Measurements from ENCODE around the gene AGL.

AGL gene

DNA sequence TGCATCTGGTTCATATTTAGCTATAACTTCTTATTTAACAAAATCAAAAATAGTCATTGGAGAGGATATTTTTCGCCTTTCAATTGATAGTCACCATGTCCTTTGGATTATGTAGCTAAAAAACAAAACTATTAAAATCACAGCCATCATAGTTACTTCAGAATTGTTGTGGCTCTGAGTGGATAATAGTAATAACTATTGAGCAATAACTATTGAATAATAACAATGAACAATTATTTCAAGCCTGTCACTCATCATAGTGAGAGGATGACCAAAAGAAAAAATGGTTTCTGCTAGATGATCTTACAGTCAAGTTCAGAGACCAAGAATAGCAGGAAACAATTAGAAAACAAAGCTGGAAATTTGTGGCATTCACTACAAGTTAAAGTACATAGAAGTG is 38.4 kb upstream of the AGL start:
- H3K27me3 Mint-ChIP-seq (ENCODE audit: low read depth, poor library complexity), result no peaks in the 10 kb centered on the region
- no peak for DNase-seq
- peaks cover 4% of the 10 kb centered on the region for H3K4me1 Mint-ChIP-seq
- no peaks in the 10 kb centered on the region for H3K9me3 Mint-ChIP-seq
- no peaks in the 10 kb centered on the region for H3K36me3 Mint-ChIP-seq (ENCODE audit: low read depth)
- TF ChIP-seq, protein P1, sequence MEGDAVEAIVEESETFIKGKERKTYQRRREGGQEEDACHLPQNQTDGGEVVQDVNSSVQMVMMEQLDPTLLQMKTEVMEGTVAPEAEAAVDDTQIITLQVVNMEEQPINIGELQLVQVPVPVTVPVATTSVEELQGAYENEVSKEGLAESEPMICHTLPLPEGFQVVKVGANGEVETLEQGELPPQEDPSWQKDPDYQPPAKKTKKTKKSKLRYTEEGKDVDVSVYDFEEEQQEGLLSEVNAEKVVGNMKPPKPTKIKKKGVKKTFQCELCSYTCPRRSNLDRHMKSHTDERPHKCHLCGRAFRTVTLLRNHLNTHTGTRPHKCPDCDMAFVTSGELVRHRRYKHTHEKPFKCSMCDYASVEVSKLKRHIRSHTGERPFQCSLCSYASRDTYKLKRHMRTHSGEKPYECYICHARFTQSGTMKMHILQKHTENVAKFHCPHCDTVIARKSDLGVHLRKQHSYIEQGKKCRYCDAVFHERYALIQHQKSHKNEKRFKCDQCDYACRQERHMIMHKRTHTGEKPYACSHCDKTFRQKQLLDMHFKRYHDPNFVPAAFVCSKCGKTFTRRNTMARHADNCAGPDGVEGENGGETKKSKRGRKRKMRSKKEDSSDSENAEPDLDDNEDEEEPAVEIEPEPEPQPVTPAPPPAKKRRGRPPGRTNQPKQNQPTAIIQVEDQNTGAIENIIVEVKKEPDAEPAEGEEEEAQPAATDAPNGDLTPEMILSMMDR (IDR thresholded peaks at IDR 0.05), result no peak
- H3K27ac Mint-ChIP-seq, result no peak overlapping the region
- H3K4me3 Mint-ChIP-seq, result no peak overlapping the region

DNA sequence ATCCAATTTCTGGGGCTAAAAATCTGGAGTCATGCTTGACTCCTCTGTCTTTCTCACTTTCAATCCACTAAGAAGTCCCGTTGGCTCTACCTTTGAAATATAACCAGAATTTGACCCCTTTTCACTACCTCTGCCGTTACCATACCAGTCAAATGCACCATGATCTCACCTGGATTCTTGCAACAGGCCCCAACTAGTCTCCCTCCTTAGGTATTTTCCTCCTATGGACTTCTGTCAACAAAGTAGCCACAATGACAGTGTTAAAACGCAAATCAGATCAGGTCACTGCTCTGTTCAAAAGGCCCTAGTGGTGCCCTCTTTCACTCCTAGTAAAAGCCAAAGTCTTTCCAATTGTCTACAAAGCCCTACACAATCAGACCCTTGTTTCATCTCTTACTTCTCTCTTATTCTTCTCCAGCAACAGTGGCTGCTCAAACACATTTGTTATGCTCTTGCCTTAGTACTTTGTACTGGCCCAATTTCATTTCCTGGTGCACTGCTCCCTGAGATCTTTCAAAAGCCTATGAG is 35.7 kb upstream of the AGL start:
- Mint-ChIP-seq H3K9me3 (no peaks in the 10 kb centered on the region), H3K4me3 (no peak overlapping the region), H3K36me3 (ENCODE audit: low read depth) (no peaks in the 10 kb centered on the region)

DNA sequence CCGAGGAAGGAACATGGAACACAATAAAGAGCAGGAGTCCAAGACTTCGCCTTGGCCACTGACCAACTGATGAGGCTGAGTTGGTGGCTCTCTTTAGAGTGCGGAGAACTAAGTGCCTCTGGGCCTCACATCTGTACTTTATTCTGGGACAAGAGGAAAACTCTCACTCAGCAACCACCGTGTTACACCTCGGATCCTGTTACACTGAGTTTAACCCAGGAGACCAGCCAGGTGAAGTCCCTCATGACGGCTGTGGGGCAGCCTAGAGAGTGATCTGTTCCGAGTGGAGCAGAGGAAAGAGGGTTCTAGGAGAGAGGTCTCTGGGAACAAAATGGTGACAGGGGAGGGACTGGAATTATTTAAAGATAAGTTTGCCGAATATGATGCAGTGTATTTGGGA is 33.5 kb upstream of the AGL start:
- Mint-ChIP-seq H3K27me3 (ENCODE audit: low read depth, poor library complexity) (no peaks in the 10 kb centered on the region), H3K4me3 (no peak overlapping the region), H3K36me3 (ENCODE audit: low read depth) (no peaks in the 10 kb centered on the region), H3K9me3 (no peaks in the 10 kb centered on the region), H3K4me1 (no peaks in the 10 kb centered on the region), H3K27ac (no peak overlapping the region)
- no peak for DNase-seq
- TF ChIP-seq, protein P1 (IDR thresholded peaks at IDR 0.05), result no peak

More for the DNA sequence above, 35.7 kb upstream of the AGL start:
- TF ChIP-seq, protein P1 (IDR thresholded peaks at IDR 0.05), result no peak
- Mint-ChIP-seq H3K27ac (peak overlapping the region; percentile 39), H3K27me3 (ENCODE audit: low read depth, poor library complexity) (no peaks in the 10 kb centered on the region), H3K4me1 (no peaks in the 10 kb centered on the region)
- DNase-seq, result no peak

DNA sequence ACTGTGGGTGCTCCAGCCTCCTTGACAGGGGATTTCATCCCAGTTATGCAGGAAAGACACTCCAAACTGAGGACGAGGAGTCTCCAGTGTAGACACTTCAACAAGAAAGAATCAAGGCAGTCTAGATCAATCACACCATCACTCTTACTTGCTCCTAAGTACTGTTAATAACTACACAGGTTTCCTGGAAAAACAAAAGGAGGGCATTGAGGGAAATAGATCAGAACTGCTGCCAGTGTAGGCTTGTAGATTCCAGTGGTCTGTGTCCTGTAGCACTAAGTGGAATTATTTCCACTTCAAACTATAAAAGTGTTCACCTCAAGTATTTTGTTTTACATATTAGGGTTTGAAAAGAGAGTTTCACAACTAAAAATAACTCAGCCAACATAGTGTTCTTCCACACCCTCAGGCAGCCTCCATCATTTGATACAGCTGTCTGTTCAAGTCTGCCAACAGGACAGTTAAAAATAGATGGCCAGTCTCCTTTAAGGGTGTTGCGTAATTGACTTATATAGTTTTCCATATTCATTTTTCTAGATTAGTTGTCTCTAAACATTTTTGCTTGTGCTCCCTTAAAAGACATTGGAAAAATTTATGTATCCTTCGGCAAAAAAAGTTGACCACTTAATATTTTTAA is 32.0 kb upstream of the AGL start:
- Mint-ChIP-seq H3K4me1 (no peaks in the 10 kb centered on the region), H3K9me3 (peaks cover 3% of the 10 kb centered on the region), H3K27me3 (ENCODE audit: low read depth, poor library complexity) (peaks cover 4% of the 10 kb centered on the region), H3K4me3 (no peak overlapping the region), H3K27ac (no peak overlapping the region), H3K36me3 (ENCODE audit: low read depth) (no peaks in the 10 kb centered on the region)
- DNase-seq, result no peak
- TF ChIP-seq, protein P1 (IDR thresholded peaks at IDR 0.05), result no peak

DNA sequence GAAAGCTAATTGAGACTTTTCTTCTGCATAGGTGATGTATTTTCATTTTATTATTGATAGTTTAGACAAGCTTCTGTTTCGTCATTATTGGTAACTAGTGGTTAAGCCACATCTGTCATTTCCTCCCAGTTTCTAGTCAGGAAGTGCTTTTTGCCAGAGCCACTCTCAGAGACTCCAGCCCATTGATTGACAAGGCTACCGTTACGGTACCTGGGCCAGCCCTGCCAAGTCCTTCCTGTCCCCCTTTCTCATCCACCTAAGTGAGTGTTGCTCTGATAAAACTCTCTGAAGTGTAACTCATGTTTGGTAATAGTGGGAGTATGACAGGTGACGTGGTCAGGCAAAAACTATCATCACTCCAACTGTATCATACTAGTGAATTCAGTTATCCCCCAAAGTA is 29.6 kb upstream of the AGL start:
- TF ChIP-seq, protein P1 (IDR thresholded peaks at IDR 0.05), result no peak
- no peak overlapping the region for H3K4me3 Mint-ChIP-seq

GRCh38 chr1:99825098-99825497 is 25.1 kb upstream of the AGL start:
- H3K27ac Mint-ChIP-seq, result no peak overlapping the region
- TF ChIP-seq, protein P1 (IDR thresholded peaks at IDR 0.05), result no peak
- peaks cover 4% of the 10 kb centered on the region for H3K27me3 Mint-ChIP-seq (ENCODE audit: low read depth, poor library complexity)
- no peak overlapping the region for H3K4me3 Mint-ChIP-seq
- no peak for DNase-seq
- H3K4me1 Mint-ChIP-seq, result no peaks in the 10 kb centered on the region
- peaks cover 25% of the 10 kb centered on the region for H3K9me3 Mint-ChIP-seq
- H3K36me3 Mint-ChIP-seq (ENCODE audit: low read depth), result peaks cover 11% of the 10 kb centered on the region

More for the DNA sequence above, 29.6 kb upstream of the AGL start:
- no peak overlapping the region for H3K27ac Mint-ChIP-seq
- peaks cover 5% of the 10 kb centered on the region for H3K36me3 Mint-ChIP-seq (ENCODE audit: low read depth)
- DNase-seq, result no peak
- no peaks in the 10 kb centered on the region for H3K4me1 Mint-ChIP-seq
- H3K27me3 Mint-ChIP-seq (ENCODE audit: low read depth, poor library complexity), result peaks cover 4% of the 10 kb centered on the region
- H3K9me3 Mint-ChIP-seq, result peaks cover 19% of the 10 kb centered on the region

Data from nephron progenitor cell (in vitro differentiated cells).